Measurements from ENCODE around the gene KCTD21. TPM values are rescaled to one million over a fixed set of nuclear protein-coding genes. Genes with fewer than 3 reads are reported as not detected.

The KCTD21 gene
- total and polyA plus RNA-seq, 2 experiments from 2014 or later = 5.7 to 13.1 TPM

- peaks cover 11% of the 10 kb centered on the region for H3K79me2 ChIP-seq (ENCODE audit: insufficient read depth)
- no peaks in the 10 kb centered on the region for H3K27me3 ChIP-seq (replicated peaks; ENCODE audit: insufficient read depth)
- H3K27ac ChIP-seq = no peak overlapping the region
- H3K4me3 ChIP-seq = no peak overlapping the region
- H3K36me3 ChIP-seq (ENCODE audit: low read depth) = no peaks in the 10 kb centered on the region
- in situ Hi-C loops (cut with MboI) = no loop called here
- no peak overlapping the region for H2AFZ ChIP-seq
- no peak overlapping the region for H3K4me2 ChIP-seq (ENCODE audit: unreplicated experiment)
- no peaks in the 10 kb centered on the region for H3K9me2 ChIP-seq (ENCODE audit: insufficient read depth)
- 88 to 91% methylated on average over 4 of the region's 4 CpGs for WGBS, 2 experiments (ENCODE audit: low coverage in 1 of 2, low lambda C conversion rate in 2 of 2, missing lambda C conversion rate in 2 of 2)
- H3K9ac ChIP-seq = no peak overlapping the region
- H3F3A ChIP-seq (ENCODE audit: insufficient read depth) = no peaks in the 10 kb centered on the region
- no peak for DNase-seq
- no peaks in the 10 kb centered on the region for H4K20me1 ChIP-seq (ENCODE audit: insufficient read depth)
- TF ChIP-seq EZH2phosphoT487 (IDR thresholded peaks at IDR 0.05; ENCODE audit: insufficient read depth, low read depth) (no peak), EZH2 (IDR thresholded peaks at IDR 0.05; ENCODE audit: insufficient read depth, poor library complexity, severe bottlenecking) (no peak)
- no peaks in the 10 kb centered on the region for H3K4me1 ChIP-seq (ENCODE audit: insufficient read depth)
- H3K9me3 ChIP-seq (ENCODE audit: low read depth) = no peaks in the 10 kb centered on the region
These were observed 11.6 kb upstream of the KCTD21 start for GRCh38 chr11:78200061-78200460.

GRCh38 chr11:78199653-78200015 lies 11.2 kb upstream of the KCTD21 start:
- no peak overlapping the region for H3K4me2 ChIP-seq (ENCODE audit: unreplicated experiment)
- H3K79me2 ChIP-seq (ENCODE audit: insufficient read depth) = peaks cover 16% of the 10 kb centered on the region
- no peak overlapping the region for H2AFZ ChIP-seq
- TF ChIP-seq EZH2 (IDR thresholded peaks at IDR 0.05; ENCODE audit: insufficient read depth, poor library complexity, severe bottlenecking) = no peak
- no peak for TF ChIP-seq EZH2phosphoT487 (IDR thresholded peaks at IDR 0.05; ENCODE audit: insufficient read depth, low read depth)
- in situ Hi-C loops (cut with MboI) = no loop called here
- no peak overlapping the region for H3K4me3 ChIP-seq
- no peaks in the 10 kb centered on the region for H3K36me3 ChIP-seq (ENCODE audit: low read depth)
- 92 to 93% methylated on average over 5 of the region's 5 CpGs for WGBS, 2 experiments (ENCODE audit: low coverage in 1 of 2, low lambda C conversion rate in 2 of 2, missing lambda C conversion rate in 2 of 2)
- H3K4me1 ChIP-seq (ENCODE audit: insufficient read depth) = no peaks in the 10 kb centered on the region
- H3K9me3 ChIP-seq (ENCODE audit: low read depth) = no peaks in the 10 kb centered on the region
- no peaks in the 10 kb centered on the region for H4K20me1 ChIP-seq (ENCODE audit: insufficient read depth)
- no peaks in the 10 kb centered on the region for H3K9me2 ChIP-seq (ENCODE audit: insufficient read depth)
- DNase-seq = no peak
- H3K27ac ChIP-seq = no peak overlapping the region
- no peaks in the 10 kb centered on the region for H3F3A ChIP-seq (ENCODE audit: insufficient read depth)
- no peaks in the 10 kb centered on the region for H3K27me3 ChIP-seq (replicated peaks; ENCODE audit: insufficient read depth)
- H3K9ac ChIP-seq = no peak overlapping the region

- H3K4me1 ChIP-seq (ENCODE audit: insufficient read depth) = no peaks in the 10 kb centered on the region
- TF ChIP-seq EZH2phosphoT487 (IDR thresholded peaks at IDR 0.05; ENCODE audit: insufficient read depth, low read depth) (no peak), EZH2 (IDR thresholded peaks at IDR 0.05; ENCODE audit: insufficient read depth, poor library complexity, severe bottlenecking) (no peak)
- H4K20me1 ChIP-seq (ENCODE audit: insufficient read depth) = no peaks in the 10 kb centered on the region
- WGBS, 2 experiments (ENCODE audit: low coverage in 1 of 2, low lambda C conversion rate in 2 of 2, missing lambda C conversion rate in 2 of 2) = 90 to 94% methylated on average over 6 of the region's 6 CpGs
- H3K9me2 ChIP-seq (ENCODE audit: insufficient read depth) = no peaks in the 10 kb centered on the region
- no peaks in the 10 kb centered on the region for H3K9me3 ChIP-seq (ENCODE audit: low read depth)
- H3K36me3 ChIP-seq (ENCODE audit: low read depth) = no peaks in the 10 kb centered on the region
- no peaks in the 10 kb centered on the region for H3F3A ChIP-seq (ENCODE audit: insufficient read depth)
- no peak overlapping the region for H2AFZ ChIP-seq
- peaks cover 21% of the 10 kb centered on the region for H3K79me2 ChIP-seq (ENCODE audit: insufficient read depth)
- no peak overlapping the region for H3K27ac ChIP-seq
- H3K9ac ChIP-seq = no peak overlapping the region
- DNase-seq = no peak
- in situ Hi-C loops (cut with MboI) = no loop called here
- H3K4me2 ChIP-seq (ENCODE audit: unreplicated experiment) = no peak overlapping the region
- no peak overlapping the region for H3K4me3 ChIP-seq
- H3K27me3 ChIP-seq (replicated peaks; ENCODE audit: insufficient read depth) = no peaks in the 10 kb centered on the region
These were observed 10.7 kb upstream of the KCTD21 start for GRCh38 chr11:78199015-78199652.

- Histone ChIP-seq H3K4me1 (ENCODE audit: insufficient read depth) (no peaks in the 10 kb centered on the region), H2AFZ (no peak overlapping the region), H3K4me3 (no peak overlapping the region), H3K9me2 (ENCODE audit: insufficient read depth) (no peaks in the 10 kb centered on the region), H3K36me3 (ENCODE audit: low read depth) (no peaks in the 10 kb centered on the region), H3K79me2 (ENCODE audit: insufficient read depth) (peaks cover 34% of the 10 kb centered on the region), H4K20me1 (ENCODE audit: insufficient read depth) (no peaks in the 10 kb centered on the region), H3K27me3 (replicated peaks; ENCODE audit: insufficient read depth) (no peaks in the 10 kb centered on the region), H3F3A (ENCODE audit: insufficient read depth) (0 out of 2 replicates have a peak, but pooled peaks cover 2% of the 10 kb centered on the region), H3K9me3 (ENCODE audit: low read depth) (no peaks in the 10 kb centered on the region), H3K4me2 (ENCODE audit: unreplicated experiment) (no peak overlapping the region), H3K9ac (no peak overlapping the region), H3K27ac (no peak overlapping the region)
- in situ Hi-C loops (cut with MboI) = no loop called here
- WGBS, 2 experiments (ENCODE audit: low coverage in 1 of 2, low lambda C conversion rate in 2 of 2, missing lambda C conversion rate in 2 of 2) = 93 to 99% methylated on average over 8 of the region's 8 CpGs
- no peak for DNase-seq
- TF ChIP-seq EZH2 (IDR thresholded peaks at IDR 0.05; ENCODE audit: insufficient read depth, poor library complexity, severe bottlenecking) = no peak
- no peak for TF ChIP-seq EZH2phosphoT487 (IDR thresholded peaks at IDR 0.05; ENCODE audit: insufficient read depth, low read depth)
These were observed 9.4 kb upstream of the KCTD21 start for GRCh38 chr11:78197816-78198215.
